NCI-H187 (cell line): ENCODE data around the gene NCAM2.
"Not testable (repeated sequence)": the region's sequence is repeated elsewhere in the genome, so short reads cannot be mapped to it uniquely, and the experiment has no call there.

Experiments used
- DNase-seq, 2 experiments: peaks; one replicate each; lab custom pipeline; 2025; lab: John Stamatoyannopoulos, UW

NCAM2 gene

GRCh38 chr21:21103692-21104091, 105.5 kb downstream of the NCAM2 start:
- no peak for DNase-seq

- no peak for DNase-seq
Observed at GRCh38 chr21:21109736-21110135, 111.5 kb downstream of the NCAM2 start.

- no peak for DNase-seq
Observed at GRCh38 chr21:21111309-21111920, 113.2 kb downstream of the NCAM2 start.

- no peak for DNase-seq
Observed at GRCh38 chr21:21114461-21114860, 116.3 kb downstream of the NCAM2 start.

- no peak for DNase-seq
Observed at GRCh38 chr21:21119091-21119490, 120.9 kb downstream of the NCAM2 start.

- no peak for DNase-seq
Observed at GRCh38 chr21:21122680-21123079, 124.5 kb downstream of the NCAM2 start.

GRCh38 chr21:21132390-21132789, 134.2 kb downstream of the NCAM2 start:
- no peak for DNase-seq

- no peak for DNase-seq
Observed at GRCh38 chr21:21137986-21138385, 139.8 kb downstream of the NCAM2 start.

GRCh38 chr21:21146587-21147373, 148.6 kb downstream of the NCAM2 start:
- DNase-seq, result no peak

- DNase-seq, result no peak
Observed at GRCh38 chr21:21147374-21147745, 149.2 kb downstream of the NCAM2 start.

- no peak for DNase-seq
Observed at GRCh38 chr21:21148009-21148408, 149.8 kb downstream of the NCAM2 start.

- DNase-seq, result no peak
Observed at GRCh38 chr21:21148514-21148913, 150.3 kb downstream of the NCAM2 start.

GRCh38 chr21:21149445-21149844, 151.2 kb downstream of the NCAM2 start:
- not testable (repeated sequence) for DNase-seq

- DNase-seq, result no peak
Observed at GRCh38 chr21:21151231-21151630, 153.0 kb downstream of the NCAM2 start.

GRCh38 chr21:21156397-21156796, 158.2 kb downstream of the NCAM2 start:
- no peak for DNase-seq

GRCh38 chr21:21156957-21157356, 158.7 kb downstream of the NCAM2 start:
- DNase-seq, result no peak

- no peak for DNase-seq
Observed at GRCh38 chr21:21158376-21158918, 160.2 kb downstream of the NCAM2 start.

- DNase-seq, result no peak
Observed at GRCh38 chr21:21159253-21159899, 161.2 kb downstream of the NCAM2 start.

- DNase-seq, result no peak
Observed at GRCh38 chr21:21162786-21163185, 164.6 kb downstream of the NCAM2 start.

- DNase-seq, result no peak
Observed at GRCh38 chr21:21163904-21164303, 165.7 kb downstream of the NCAM2 start.

GRCh38 chr21:21165063-21165645, 166.9 kb downstream of the NCAM2 start:
- DNase-seq, result no peak

- no peak for DNase-seq
Observed at GRCh38 chr21:21174676-21175075, 176.5 kb downstream of the NCAM2 start.
